Stimulated activated naive CD8-positive, alpha-beta T cell treated with anti-CD3 and anti-CD28 coated beads, Interleukin-15, Interleukin-2, amounts not matched to agents 100 ng/mL and 50 ng/mL, for 24 hours (primary cell): Measurements from ENCODE around the gene COL26A1.
"Not testable (repeated sequence)": the region's sequence is repeated elsewhere in the genome, so short reads cannot be mapped to it uniquely, and the experiment has no call there.

ENCODE experiments used
- H3K27ac Mint-ChIP-seq: one replicate; pipeline ENCODE4 v1.8.0; 2021; ENCODE audit warnings: mild to moderate bottlenecking, mixed read lengths
- H3K27me3 Mint-ChIP-seq: one replicate; pipeline ENCODE4 v1.8.0; 2021; ENCODE audit warnings: mixed read lengths
- H3K36me3 Mint-ChIP-seq: one replicate; pipeline ENCODE4 v1.8.0; 2021; ENCODE audit warnings: low read depth, mixed read lengths
- H3K4me1 Mint-ChIP-seq: one replicate; pipeline ENCODE4 v1.8.0; 2021; ENCODE audit warnings: low read depth, mixed read lengths
- H3K4me3 Mint-ChIP-seq: one replicate; pipeline ENCODE4 v1.8.0; 2021; ENCODE audit warnings: mild to moderate bottlenecking, mixed read lengths
- H3K9me3 Mint-ChIP-seq: one replicate; pipeline ENCODE4 v1.8.0; 2021; ENCODE audit warnings: mixed read lengths

COL26A1 gene

GRCh38 chr7:101557421-101557820, 194.7 kb downstream of the COL26A1 start:
- Mint-ChIP-seq H3K36me3 (no peaks in the 10 kb centered on the region), H3K4me1 (no peaks in the 10 kb centered on the region), H3K9me3 (no peaks in the 10 kb centered on the region), H3K27me3 (peaks cover 8% of the 10 kb centered on the region), H3K27ac (no peak overlapping the region), H3K4me3 (no peak overlapping the region)

GRCh38 chr7:101557978-101558741, 195.5 kb downstream of the COL26A1 start:
- Mint-ChIP-seq H3K9me3 (no peaks in the 10 kb centered on the region), H3K27ac (no peak overlapping the region)

GRCh38 chr7:101558742-101559325, 196.2 kb downstream of the COL26A1 start:
- Mint-ChIP-seq H3K9me3 (no peaks in the 10 kb centered on the region), H3K27me3 (peaks cover 8% of the 10 kb centered on the region), H3K27ac (no peak overlapping the region), H3K4me1 (no peaks in the 10 kb centered on the region), H3K36me3 (no peaks in the 10 kb centered on the region), H3K4me3 (no peak overlapping the region)

More at GRCh38 chr7:101557978-101558741, 195.5 kb downstream of the COL26A1 start:
- Mint-ChIP-seq H3K27me3 (peaks cover 8% of the 10 kb centered on the region), H3K4me1 (no peaks in the 10 kb centered on the region), H3K36me3 (no peaks in the 10 kb centered on the region), H3K4me3 (no peak overlapping the region)

- no peaks in the 10 kb centered on the region for H3K36me3 Mint-ChIP-seq
- peaks cover 12% of the 10 kb centered on the region for H3K27me3 Mint-ChIP-seq
- H3K9me3 Mint-ChIP-seq: no peaks in the 10 kb centered on the region
- no peak overlapping the region for H3K27ac Mint-ChIP-seq
- no peak overlapping the region for H3K4me3 Mint-ChIP-seq
- no peaks in the 10 kb centered on the region for H3K4me1 Mint-ChIP-seq
Observed at GRCh38 chr7:101559586-101559985, 196.9 kb downstream of the COL26A1 start.

- not testable (repeated sequence) for H3K4me1 Mint-ChIP-seq
Observed at GRCh38 chr7:101560021-101560420, 197.3 kb downstream of the COL26A1 start.

GRCh38 chr7:101560856-101561255, 198.2 kb downstream of the COL26A1 start:
- no peak overlapping the region for H3K27ac Mint-ChIP-seq
- H3K27me3 Mint-ChIP-seq: peaks cover 12% of the 10 kb centered on the region
- no peaks in the 10 kb centered on the region for H3K9me3 Mint-ChIP-seq
- no peaks in the 10 kb centered on the region for H3K4me1 Mint-ChIP-seq
- H3K36me3 Mint-ChIP-seq: no peaks in the 10 kb centered on the region
- no peak overlapping the region for H3K4me3 Mint-ChIP-seq

More at GRCh38 chr7:101560021-101560420, 197.3 kb downstream of the COL26A1 start:
- not testable (repeated sequence) for H3K9me3 Mint-ChIP-seq, H3K36me3 Mint-ChIP-seq, H3K4me3 Mint-ChIP-seq, H3K27ac Mint-ChIP-seq
- peaks cover 12% of the 10 kb centered on the region for H3K27me3 Mint-ChIP-seq

GRCh38 chr7:101561293-101561692, 198.6 kb downstream of the COL26A1 start:
- H3K27me3 Mint-ChIP-seq: peaks cover 11% of the 10 kb centered on the region
- not testable (repeated sequence) for H3K9me3 Mint-ChIP-seq, H3K4me3 Mint-ChIP-seq, H3K27ac Mint-ChIP-seq, H3K4me1 Mint-ChIP-seq, H3K36me3 Mint-ChIP-seq

- H3K36me3 Mint-ChIP-seq: no peaks in the 10 kb centered on the region
- no peak overlapping the region for H3K4me3 Mint-ChIP-seq
- H3K9me3 Mint-ChIP-seq: no peaks in the 10 kb centered on the region
- H3K27ac Mint-ChIP-seq: no peak overlapping the region
- H3K4me1 Mint-ChIP-seq: no peaks in the 10 kb centered on the region
- peaks cover 9% of the 10 kb centered on the region for H3K27me3 Mint-ChIP-seq
Observed at GRCh38 chr7:101562531-101563197, 200.0 kb downstream of the COL26A1 start.

GRCh38 chr7:101563198-101563901, 200.7 kb downstream of the COL26A1 start:
- H3K36me3 Mint-ChIP-seq: no peaks in the 10 kb centered on the region
- H3K9me3 Mint-ChIP-seq: no peaks in the 10 kb centered on the region
- no peak overlapping the region for H3K4me3 Mint-ChIP-seq
- H3K27ac Mint-ChIP-seq: no peak overlapping the region
- no peaks in the 10 kb centered on the region for H3K4me1 Mint-ChIP-seq
- H3K27me3 Mint-ChIP-seq: peaks cover 11% of the 10 kb centered on the region

- Mint-ChIP-seq H3K9me3 (no peaks in the 10 kb centered on the region), H3K36me3 (no peaks in the 10 kb centered on the region), H3K4me3 (no peak overlapping the region), H3K27ac (no peak overlapping the region), H3K27me3 (peaks cover 17% of the 10 kb centered on the region), H3K4me1 (no peaks in the 10 kb centered on the region)
Observed at GRCh38 chr7:101563943-101564777, 201.5 kb downstream of the COL26A1 start.

GRCh38 chr7:101564778-101565211, 202.1 kb downstream of the COL26A1 start:
- Mint-ChIP-seq H3K27ac (no peak overlapping the region), H3K36me3 (no peaks in the 10 kb centered on the region), H3K4me1 (no peaks in the 10 kb centered on the region), H3K9me3 (no peaks in the 10 kb centered on the region), H3K27me3 (peaks cover 17% of the 10 kb centered on the region), H3K4me3 (no peak overlapping the region)

- peaks cover 5% of the 10 kb centered on the region for H3K9me3 Mint-ChIP-seq
- peaks cover 18% of the 10 kb centered on the region for H3K27me3 Mint-ChIP-seq
- no peak overlapping the region for H3K27ac Mint-ChIP-seq
- H3K4me3 Mint-ChIP-seq: no peak overlapping the region
- H3K36me3 Mint-ChIP-seq: no peaks in the 10 kb centered on the region
- no peaks in the 10 kb centered on the region for H3K4me1 Mint-ChIP-seq
Observed at GRCh38 chr7:101565601-101566209, 203.0 kb downstream of the COL26A1 start.

GRCh38 chr7:101567230-101567629, 204.6 kb downstream of the COL26A1 start:
- Mint-ChIP-seq H3K36me3 (no peaks in the 10 kb centered on the region), H3K9me3 (peaks cover 10% of the 10 kb centered on the region), H3K27ac (no peak overlapping the region), H3K27me3 (peaks cover 24% of the 10 kb centered on the region), H3K4me1 (no peaks in the 10 kb centered on the region), H3K4me3 (no peak overlapping the region)

GRCh38 chr7:101572156-101572555, 209.5 kb downstream of the COL26A1 start:
- H3K27ac Mint-ChIP-seq: no peak overlapping the region
- no peak overlapping the region for H3K4me3 Mint-ChIP-seq
- no peaks in the 10 kb centered on the region for H3K36me3 Mint-ChIP-seq
- peaks cover 18% of the 10 kb centered on the region for H3K9me3 Mint-ChIP-seq
- peaks cover 4% of the 10 kb centered on the region for H3K4me1 Mint-ChIP-seq
- H3K27me3 Mint-ChIP-seq: peaks cover 27% of the 10 kb centered on the region
